CD4-positive, alpha-beta T cell treated with Interleukin-1 beta for 1 hour (primary cell): ENCODE data around the gene AGFG1.
"Not testable (repeated sequence)": the region's sequence is repeated elsewhere in the genome, so short reads cannot be mapped to it uniquely, and the experiment has no call there.

Source experiments
- DNase-seq, 2 donors: peaks; one replicate each; pipeline ENCODE4 v3.0.0-alpha.2; 2020 to 2022

The AGFG1 gene

DNA sequence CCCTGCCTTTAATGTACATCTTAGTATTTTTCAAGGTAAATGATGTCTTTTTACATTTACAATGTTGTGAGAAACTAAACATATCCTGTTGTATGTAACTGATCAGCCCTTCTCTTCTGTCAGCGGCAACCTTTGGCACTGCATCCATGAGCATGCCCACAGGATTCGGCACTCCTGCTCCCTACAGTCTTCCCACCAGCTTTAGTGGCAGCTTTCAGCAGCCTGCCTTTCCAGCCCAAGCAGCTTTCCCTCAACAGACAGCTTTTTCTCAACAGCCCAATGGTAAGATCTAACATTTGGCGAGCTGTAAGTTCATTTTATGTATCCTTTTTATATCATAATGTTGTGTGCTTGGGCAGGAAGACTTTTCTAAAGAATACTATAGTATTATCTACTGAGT lies 79.9 kb downstream of the AGFG1 start:
- DNase-seq: no peak

DNA sequence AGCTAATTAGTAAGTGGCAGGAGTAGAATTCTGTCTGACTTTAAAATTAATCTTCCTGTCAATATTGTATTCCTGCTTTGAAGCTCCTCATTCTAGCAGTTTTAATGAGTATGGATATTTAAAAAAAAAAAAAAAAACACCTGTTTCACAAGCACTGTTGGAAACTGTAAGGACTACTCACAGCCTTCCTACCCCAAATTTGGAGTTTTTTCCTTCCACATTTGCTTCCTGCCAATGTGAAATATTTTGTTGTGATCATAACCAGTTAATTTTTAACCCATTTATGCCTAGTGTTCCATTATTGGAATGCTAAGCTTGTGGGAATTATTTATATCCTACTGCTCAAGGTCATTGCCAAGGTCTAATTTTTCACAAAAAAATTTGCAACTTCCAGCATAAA lies 90.6 kb downstream of the AGFG1 start:
- no peak for DNase-seq

DNA sequence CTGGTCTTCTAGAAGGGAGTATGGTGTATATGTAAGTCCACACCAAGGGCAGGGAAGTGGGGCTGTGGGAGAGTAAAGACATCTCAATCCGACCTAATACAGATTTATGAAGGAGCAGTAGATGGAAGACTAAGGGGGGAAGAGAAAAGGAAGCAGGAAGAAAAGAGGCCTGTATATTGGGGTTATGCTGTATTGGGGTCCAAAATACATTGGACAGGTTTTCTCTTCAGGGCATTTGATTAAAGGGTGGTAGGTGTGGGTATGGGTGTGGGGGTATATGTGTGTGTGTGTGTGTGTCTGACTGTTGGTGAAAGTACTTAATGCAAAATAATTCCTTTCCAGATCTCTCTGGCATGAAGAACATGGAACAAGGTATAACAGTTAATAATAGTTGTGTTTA lies 93.1 kb downstream of the AGFG1 start:
- no peak for DNase-seq

DNA sequence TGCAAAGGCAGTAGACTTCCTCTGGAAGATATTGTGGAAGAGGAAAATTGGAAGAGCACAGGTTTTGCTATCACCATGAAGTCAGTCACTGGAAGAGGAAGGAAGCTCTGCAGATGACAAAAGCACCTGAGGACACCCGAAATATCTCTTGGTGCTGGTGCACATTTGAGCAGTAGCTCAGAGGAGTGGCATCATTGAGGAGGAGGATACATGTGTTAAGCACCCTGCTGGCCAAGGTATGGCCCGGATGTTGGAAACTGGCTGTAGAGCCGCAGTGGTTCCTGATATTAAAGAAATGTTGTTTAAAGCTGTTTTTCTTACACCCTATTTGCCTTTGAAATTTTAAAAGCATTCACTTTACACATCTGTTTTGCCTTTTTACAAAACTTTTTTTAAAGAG lies 94.1 kb downstream of the AGFG1 start:
- no peak for DNase-seq

DNA sequence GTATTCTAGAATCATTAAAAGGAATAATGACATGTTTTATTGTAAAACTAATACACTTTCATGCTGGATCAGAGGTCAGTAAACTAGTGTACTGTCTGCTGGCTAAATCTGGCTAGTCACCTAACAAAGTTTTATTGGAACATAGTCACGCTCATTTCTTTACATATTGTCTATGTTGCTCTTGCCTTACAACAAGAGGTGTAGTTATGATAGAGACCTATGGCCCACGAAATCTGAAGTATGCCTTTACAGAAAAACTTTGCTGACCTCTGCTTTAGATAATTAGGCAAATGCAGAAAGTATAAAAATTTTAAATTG lies 96.9 kb downstream of the AGFG1 start:
- DNase-seq: no peak

DNA sequence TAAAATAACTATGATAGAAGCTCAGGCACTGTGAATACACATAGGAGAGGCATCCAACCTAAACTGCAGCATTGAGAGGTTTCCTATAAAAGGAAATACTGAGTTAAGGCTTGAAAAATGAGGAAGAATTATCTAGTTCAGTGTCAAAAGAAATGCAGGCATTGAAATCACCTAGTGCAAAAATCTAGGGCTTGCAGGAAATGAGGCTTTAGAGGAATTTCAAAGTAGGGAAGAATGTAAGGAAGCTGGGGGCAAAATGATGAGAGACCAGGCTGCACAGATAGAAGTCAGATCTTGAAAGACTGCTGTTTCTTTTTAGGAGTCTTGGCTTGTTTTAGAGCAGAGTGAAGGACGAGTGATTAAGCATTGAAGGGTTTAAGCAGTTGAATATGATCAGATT lies 98.7 kb downstream of the AGFG1 start:
- DNase-seq: no peak

DNA sequence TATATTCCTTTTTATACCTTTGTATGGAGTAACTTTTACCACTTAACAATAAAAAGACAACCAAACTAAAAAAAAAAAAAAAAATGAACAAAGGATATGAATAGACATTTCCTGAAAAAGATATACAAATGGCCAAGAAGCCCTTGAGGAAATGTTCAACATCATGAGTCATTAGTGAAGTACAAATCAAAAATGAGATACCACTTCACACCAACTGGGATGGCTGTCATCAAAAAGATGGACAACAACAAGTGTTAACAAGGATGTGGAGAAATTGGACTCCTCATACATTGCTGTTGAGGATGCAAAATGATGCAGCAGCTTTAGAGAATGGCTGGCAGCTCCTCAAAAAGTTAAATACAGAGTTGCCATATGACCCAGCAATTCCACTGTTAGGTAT lies 104.2 kb downstream of the AGFG1 start:
- no peak for DNase-seq

DNA sequence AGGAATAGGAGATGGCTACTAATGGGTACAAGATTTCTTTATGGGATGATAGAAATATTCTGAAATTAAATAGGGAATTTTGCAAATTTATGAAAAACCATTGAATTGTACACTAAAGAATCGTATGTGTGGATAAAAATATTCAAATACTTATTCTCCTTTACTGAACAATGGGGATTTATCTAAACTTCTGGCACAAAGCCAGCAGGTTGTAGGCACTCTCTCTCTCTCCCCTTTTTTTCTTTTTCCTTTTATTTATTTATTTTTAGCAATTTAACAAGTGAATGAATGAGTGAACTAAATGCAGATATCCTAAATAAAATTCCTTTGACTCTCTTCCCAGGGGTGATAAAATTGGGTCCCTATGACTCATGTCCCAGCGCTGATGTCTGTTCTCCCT lies 104.9 kb downstream of the AGFG1 start:
- DNase-seq: no peak

DNA sequence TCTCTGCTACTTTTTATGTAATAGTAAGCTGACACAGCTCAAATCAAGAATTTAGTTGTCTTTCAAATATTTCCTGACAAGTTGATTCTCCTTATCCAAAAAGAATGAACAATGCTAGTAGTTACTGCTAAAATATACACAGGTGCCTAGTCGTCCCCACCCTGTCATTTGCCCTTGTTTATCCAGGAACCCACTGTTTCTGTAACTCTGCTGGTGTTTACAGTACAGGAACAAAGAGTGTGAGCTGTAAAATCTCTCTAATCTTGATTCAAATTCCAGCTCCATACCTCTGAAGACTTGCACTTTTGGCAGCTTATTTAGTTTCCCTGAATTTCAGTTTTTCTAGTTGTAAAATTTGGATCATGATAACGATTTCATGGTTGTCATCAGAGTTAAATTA lies 105.6 kb downstream of the AGFG1 start:
- DNase-seq: no peak

DNA sequence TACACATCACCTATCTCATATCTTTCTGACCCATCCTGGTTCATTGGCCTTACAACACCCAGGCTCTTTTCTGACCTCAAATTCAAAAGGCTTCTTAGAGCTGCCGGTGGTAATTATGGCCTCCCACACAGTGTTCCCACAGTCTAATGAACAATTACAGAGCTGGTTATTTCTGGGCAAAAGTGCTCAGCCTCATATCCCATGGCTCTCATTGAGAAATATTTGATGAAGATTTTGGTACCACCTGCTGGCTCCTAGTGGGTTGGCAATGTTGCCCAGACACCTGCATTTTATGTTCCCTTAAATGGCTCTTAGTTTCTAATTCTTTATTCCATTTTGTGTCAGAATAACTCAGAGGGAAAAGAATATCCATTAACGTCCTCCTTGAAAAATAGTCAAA lies 106.7 kb downstream of the AGFG1 start:
- DNase-seq: no peak

DNA sequence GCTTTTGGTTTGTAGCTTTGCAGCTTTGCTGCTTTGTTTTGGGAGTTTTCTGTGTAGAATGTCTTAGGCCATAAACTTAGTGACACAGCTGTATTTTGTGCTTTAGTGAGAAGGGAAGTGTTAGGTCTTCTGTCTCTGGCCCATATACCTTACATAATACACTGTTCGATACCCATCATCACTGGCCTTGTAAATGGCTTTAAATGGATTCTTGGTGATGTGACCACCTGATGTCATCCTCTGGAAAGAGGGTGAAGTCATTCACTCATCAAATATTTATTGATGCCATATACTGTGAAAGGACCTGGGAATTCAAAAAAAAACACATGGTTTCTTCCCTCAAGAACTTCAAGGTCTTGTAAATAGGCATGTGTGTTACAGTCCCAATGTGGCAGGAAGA lies 107.8 kb downstream of the AGFG1 start:
- DNase-seq: no peak

DNA sequence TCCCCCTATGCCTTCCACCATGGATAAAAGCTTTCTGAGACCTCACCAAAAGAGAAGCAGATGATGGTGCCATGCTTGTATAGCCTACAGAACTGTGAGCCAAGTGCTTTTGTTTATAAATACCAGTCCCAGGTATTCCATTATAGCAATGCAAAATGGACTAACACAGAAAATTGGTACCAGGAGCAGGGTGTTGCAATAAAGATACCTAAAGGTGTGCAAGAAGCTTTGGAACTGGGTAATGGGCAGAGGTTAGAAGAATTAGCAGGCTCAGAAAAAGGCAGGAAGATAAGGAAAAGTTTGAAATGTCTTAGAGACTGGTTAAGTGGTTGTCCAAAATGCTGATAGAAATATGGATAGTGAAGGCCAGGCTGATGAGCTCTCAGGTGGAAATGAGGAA lies 110.4 kb downstream of the AGFG1 start:
- DNase-seq: no peak

DNA sequence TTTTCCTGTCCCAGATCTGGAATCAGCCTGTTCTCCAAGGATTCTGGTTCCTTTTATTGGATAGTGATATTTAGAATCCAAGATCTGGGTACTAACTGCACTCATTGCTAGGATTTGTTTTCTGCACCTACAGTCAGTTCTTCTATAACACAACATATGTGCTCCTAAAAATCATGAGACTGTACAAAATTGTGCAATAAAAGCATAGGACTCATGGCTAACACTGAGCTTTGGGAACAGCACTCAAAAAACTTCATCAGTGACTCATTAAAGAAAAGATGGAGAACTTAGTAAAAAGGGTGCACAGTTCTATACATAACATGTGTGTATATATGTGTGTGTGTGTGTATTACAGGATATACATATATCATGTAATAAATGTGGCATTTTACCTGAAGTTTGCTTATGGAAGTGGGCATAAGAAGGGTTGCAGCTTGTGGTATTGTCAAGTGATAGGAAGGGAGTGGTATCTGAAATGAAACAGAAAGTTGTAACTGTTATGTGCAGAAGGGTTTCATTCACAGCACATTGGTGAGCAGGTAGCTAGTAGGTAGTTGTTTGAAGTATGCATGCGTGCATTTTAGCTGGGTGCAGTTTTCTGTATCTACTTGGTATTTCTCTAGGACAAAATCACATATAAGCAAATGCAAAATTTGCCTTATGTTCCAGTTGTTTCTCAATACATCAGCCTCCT lies 120.9 kb downstream of the AGFG1 start:
- no peak for DNase-seq

DNA sequence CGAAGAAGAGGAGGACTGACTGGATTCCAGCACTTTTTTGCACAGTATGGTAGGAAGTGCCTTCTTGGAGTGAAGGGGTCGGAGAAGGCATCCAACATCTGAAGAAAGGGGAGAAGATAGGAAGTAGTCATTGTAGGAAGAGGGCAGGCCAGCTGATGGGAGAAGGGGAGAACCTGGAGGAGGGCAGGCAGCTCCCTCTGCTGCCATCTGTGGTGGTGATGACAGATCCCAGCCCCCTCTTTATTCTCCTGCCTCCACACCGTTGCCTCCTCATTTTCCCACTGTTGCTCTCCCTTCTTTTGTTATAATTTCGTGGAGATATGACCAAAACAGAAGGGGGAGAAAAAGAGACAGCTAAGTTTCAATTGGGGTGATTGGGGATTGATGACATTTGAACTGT lies 123.8 kb downstream of the AGFG1 start:
- DNase-seq: no peak

DNA sequence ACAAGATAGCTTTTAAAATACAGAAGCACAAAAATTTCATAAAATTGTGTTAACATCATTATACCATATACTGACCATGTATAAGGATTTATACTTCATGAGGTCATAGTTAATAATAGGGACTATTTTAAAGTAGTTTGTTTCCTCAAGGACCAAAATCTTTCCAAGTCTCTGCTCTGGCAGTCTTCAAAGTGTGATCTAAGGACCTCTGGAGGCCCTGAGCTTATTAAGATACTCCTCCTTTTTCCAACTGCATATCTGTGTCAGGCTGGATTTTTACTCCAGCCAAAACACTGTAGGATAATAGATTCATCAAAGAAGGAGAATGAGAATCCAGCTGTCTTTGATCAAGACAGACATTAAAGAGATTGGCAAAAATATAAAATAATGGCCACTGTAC lies 125.1 kb downstream of the AGFG1 start:
- DNase-seq: no peak

DNA sequence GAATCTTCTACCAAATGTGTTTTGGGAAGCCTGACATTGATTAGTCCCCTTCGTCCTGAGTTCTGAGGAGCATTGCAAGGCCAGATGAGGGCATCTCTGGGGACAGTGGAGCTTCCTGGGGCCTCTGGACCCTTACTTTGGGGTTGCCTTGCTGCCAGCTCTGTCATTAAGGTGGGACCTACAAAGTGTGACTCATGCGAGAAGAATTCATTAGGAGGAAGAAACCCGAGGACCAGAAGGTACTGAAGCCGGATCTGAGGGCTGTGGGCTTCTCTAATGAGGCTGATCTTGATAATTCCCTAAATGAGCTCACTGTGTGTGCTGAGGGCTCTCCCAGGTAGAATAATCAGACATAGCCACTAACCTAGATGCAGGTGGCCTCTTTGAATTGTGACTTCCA lies 126.0 kb downstream of the AGFG1 start:
- no peak for DNase-seq

DNA sequence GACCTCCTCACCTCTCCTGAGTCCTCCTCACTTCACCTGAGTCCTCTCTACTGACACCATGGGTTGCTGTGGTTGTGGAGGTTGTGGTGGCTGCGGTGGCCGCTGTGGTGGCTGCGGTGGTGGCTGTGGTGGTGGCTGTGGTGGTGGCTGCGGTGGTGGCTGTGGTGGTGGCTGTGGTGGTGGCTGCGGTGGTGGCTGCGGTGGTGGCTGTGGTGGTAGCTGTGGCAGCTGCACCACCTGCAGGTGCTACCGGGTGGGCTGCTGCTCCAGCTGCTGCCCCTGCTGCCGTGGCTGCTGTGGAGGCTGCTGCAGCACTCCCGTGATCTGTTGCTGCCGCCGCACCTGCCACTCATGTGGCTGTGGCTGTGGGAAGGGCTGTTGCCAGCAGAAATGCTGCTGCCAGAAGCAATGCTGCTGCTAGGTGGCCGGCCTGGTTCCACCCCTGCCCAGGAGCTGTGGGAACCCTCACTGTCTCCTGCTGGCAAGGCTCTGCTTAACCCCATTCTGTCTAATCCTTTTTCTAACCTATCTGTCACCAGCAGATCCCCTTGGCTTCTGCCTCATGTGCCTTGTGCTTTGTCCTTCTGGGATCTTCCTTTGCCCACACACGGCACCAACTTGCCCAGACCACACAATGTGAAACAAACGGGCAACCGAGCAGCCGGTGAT lies 127.0 kb downstream of the AGFG1 start, which contains the start of gene SCYGR2:
Gene SCYGR2, plus strand, starts transcription at position 59 of the 669 bp plus-strand sequence. Its CDS starts 0 bp downstream, at position 59.
- not testable (repeated sequence) for DNase-seq

DNA sequence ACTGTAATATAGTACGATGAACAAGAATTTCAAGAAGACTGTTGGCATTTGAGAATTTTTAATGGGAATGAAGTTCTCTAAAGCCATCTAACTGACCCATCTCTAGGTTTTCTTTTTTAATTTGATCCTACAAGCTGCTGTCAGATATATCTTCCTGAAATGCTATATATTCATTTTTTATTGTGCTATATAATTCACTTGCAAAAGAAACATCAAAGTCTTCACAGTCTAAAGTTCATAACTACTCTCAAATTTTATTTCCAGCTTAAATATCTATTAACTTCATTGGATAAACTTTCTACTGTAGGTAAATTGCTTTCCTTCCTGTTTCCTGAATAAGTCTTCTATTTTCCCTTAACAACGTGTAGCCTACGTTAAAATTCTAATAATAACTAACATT lies 130.4 kb downstream of the AGFG1 start:
- no peak for DNase-seq

DNA sequence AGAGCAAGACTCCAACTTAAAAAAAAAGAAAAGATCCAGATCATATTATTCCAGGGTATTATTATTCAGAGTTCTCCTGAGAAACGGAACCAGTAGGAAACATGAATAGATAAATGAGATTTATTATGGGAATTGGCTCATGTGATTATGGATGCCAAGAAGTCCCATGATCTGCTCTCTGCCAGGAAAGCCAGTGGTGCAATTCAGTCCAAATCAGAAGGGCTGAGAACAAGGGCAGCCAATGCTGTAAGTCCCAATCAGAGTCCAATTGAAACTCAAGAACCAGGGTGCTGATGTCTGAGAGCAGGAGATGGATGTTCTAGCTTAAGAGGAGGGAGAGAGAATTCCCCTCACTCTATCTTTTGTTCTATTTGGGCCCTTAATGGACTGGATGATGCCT lies 134.5 kb downstream of the AGFG1 start:
- no peak for DNase-seq

DNA sequence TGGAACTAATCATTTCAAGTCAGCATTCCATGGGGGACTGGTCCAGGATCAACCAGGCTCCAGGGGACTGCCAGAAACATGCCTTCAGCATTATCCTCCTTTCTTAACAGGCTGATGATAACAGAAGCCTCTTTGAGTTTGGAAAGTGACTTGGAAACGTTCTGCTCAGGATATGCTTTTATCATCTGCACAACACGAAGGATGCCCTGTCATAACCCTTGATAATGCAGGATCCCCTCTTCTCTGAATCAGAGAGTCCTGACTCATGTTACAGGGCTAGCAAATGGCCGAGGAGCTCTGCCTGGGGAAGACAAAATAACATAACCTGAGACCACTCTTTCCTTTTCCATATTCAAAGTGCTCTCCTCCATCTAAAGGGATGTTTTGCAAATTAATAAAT lies 136.0 kb downstream of the AGFG1 start:
- no peak for DNase-seq

DNA sequence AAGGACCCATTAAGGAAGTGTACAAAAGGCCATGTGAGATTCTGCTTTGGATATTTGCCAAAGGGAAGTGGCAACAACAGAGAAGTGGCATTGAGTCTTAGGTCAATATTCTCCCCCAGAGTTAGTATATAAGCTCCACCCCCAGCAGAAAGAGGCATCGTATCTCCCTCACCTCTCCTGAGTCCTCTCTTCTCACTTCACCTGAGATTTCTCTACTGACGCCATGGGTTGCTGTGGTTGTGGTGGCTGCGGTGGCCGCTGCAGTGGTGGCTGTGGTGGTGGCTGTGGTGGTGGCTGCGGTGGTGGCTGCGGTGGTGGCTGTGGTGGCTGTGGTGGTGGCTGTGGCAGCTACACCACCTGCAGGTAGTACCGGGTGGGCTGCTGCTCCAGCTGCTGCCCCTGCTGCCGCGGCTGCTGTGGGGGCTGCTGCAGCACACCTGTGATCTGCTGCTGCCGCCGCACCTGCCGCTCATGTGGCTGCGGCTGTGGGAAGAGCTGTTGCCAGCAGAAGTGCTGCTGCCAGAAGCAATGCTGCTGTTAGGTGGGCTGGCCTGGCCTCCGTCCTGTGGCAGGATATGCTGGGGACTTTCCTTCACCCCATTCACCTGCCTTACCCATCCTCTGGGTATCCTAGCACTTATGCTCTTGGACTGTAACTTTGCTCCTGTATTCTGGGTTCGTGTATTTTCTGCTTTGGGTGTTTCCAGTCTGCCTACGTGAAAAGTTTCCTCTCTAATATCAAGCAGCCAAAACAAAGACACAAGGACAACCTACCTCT lies 136.8 kb downstream of the AGFG1 start:
- DNase-seq: peak; percentile 22 to 30

DNA sequence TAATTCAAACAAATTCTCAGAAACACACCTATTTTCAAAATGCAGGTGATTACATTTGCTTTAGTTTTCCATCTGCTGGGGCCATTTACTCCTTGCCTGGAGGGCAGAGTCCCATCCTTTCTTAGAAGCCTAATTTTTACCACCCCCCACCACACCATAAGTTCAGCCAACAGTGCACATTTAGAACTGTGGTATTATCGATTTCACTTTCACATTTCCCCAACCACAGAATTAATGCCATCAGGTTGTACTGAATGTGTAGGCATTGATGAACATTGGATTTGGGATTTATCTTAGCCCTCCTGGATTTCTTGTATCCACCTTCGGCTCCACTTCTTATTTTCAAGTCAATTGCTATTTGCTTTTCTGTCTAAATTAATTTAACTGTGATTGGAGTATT lies 138.2 kb downstream of the AGFG1 start:
- DNase-seq: no peak
